NOMO-1 (cell line): ENCODE results near the gene TMEM253.

Source experiments
- DNase-seq, 2 experiments: peaks; one replicate each; lab custom pipeline; 2025; ENCODE audit not compliant: unreplicated experiment in 2 of 2; lab: John Stamatoyannopoulos, UW

Gene TMEM253

DNA sequence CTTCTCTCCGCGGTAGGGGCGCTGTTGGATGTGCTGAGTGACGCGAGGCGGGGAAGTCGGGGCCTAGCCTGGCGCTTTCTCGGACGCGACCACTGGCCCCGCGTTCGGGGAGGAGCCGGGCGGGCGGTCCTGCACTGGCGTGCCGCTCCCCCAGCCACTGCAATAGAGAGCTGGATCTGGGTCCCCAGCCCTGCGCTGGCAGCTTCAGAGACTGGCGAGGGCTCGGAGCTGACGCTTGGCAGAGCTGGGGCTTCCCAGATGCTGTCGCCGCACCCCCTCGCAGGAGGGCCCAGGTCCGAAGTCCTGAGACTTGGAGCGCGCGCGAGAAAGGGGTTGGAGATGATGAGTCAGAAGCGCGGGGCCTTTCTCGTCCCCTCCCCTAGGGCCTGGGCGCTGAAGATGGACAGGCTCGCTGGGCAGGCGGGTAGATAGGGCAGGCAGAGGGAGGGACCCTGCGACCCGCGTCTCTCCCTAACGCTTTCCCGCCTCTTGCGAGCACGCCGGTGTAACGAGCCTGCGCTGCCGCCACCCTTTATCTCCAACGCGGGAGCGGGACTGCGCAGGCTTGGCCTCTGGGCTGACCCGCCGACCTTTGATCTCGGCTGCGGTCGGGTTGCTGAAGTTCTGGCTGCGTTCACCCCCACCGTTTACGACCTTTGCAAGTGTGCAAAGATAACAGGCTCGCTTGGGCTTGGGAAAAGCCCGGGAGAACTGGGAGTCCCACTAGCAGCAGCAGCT, 3.0 kb downstream of the TMEM253 start:
- peak; percentile 95 to 96 for DNase-seq

DNA sequence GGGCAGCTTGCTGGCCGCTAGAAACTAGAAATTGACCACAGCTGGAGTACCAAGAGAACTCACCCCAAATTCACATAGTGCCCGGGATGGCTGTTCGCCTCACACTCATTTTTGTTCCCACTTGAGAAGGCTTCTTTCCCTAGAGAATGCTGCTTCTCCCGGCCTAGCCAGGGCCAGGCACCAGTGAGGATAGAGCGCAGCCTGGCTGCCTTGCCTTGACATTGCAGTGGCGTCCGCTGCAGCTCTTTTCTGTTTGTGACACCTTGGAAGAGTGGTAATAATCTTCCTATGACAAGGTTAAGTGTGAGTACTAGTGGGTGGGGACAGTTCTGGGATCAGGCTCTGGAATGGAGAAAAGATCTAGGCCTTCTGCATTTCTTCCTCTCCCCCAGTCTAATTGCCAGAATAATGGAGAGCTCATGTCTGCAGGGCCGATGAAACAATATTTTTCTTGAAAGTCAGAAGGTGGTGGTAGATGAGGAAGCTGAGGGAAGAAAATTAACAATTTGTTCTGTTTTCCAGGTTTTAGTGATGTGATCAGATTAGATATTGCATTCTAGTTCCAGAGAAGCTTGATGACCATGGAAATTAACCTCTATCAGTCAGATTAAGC, 3.7 kb downstream of the TMEM253 start:
- peak; percentile 48 to 61 for DNase-seq

- no peak for DNase-seq
These were observed 4.2 kb downstream of the TMEM253 start for GRCh38 chr14:21105095-21105494.

GRCh38 chr14:21106176-21106497, 5.3 kb downstream of the TMEM253 start:
- DNase-seq: peak; percentile 39 to 63

DNA sequence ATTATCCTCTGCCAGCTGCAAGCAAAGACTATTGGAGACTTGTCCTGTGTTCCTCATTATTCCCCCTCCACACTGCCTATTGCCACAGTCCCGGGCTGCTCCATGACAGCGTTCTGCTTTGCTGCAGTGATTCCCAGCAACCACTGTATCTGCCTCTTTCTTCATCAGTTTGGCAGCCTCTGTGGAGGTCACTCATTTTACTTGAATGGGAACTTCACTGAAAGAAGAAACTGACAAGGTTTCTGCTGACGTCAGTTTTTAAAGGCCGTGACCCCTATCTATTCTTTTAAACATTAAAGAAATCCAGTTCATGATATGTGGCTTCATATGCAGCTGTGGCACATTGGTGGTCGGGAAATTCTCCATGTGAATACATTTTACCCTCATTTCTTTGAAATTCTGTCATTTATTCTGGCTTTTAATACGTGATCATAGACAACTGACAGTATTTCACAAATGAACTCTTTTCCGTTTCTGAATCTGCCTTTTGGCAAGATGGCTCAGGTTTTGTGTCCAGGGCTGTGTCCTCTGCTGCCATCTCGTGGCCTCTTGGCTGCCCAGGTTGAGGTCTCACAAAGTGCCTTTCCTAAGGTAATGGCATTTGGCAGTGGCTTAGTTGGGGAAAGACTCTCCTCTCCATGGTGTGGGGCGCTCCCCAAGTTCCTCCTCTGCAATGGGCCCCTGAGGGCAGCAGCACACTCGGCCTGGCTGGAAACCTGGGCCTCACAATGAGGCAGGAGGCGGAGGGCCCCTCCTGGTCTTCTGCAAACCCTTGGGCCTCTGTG, 5.8 kb downstream of the TMEM253 start:
- peak; percentile 79 to 82 for DNase-seq

GRCh38 chr14:21107283-21107800, 6.5 kb downstream of the TMEM253 start:
- peak; percentile 24 to 45 for DNase-seq

- DNase-seq: peak; percentile 40 to 83
These were observed 7.9 kb downstream of the TMEM253 start for GRCh38 chr14:21108791-21109190.

- no peak for DNase-seq
These were observed 8.7 kb downstream of the TMEM253 start for GRCh38 chr14:21109377-21110138.

- DNase-seq: no peak
These were observed 11.4 kb downstream of the TMEM253 start for GRCh38 chr14:21112255-21112654.

DNA sequence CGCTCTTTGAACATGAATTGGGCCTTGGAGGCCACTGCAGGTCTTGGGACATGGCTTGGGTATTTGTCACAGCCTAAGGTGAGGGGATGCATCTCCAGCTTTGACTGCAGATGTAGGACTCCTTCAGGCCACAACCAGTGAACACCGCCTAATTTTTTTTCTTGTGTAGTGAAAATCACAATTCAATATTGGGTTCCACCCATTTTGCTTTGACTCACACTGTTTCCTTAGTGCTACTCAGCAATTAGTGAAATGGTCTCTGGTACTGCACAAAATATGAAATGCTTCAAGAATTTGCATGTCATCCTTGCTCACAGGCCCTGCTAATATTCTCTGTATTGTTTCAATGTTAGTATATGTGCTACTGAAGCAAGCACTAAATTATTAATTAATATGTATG, 12.5 kb downstream of the TMEM253 start:
- no peak for DNase-seq

DNA sequence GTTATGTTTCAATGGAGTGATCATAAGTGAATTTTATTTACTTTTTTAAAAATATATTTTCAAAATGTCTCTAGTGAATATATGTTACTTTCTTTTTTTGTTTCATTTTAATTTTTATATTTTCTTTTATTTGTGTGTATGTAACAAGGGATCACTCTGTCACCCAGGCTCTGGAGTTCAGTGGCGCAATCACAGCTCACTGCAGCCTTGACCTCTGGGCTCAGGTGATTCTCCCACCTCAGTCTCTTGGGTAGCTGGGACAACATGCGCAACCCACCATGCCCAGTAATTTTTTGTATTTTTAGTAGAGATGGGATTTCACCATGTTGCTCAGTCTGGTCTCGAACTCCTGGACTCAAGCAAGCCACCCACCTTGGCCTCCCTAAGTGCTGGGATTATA, 18.1 kb downstream of the TMEM253 start:
- no peak for DNase-seq

DNA sequence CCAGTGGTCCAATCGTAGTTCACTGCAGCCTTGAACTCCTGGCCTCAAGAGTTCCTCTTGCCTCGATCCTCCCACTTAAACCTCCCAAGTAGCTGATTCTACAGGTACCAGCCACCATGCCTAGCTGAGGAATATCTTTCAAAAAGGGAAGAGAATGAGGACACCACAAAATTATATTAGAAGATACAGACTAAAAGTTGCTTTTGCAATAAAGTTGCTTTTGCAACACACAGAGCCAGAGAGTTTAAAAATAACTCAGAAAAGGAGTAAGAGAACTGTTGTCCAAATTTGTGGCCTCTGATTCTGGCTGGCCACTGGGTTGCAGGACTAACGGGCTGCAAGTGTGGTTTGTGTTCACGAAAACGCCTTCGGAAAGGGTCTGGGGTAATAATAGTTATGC, 19.8 kb downstream of the TMEM253 start:
- peak; percentile 56 to 76 for DNase-seq

- no peak for DNase-seq
These were observed 20.3 kb downstream of the TMEM253 start for GRCh38 chr14:21121122-21121521.

DNA sequence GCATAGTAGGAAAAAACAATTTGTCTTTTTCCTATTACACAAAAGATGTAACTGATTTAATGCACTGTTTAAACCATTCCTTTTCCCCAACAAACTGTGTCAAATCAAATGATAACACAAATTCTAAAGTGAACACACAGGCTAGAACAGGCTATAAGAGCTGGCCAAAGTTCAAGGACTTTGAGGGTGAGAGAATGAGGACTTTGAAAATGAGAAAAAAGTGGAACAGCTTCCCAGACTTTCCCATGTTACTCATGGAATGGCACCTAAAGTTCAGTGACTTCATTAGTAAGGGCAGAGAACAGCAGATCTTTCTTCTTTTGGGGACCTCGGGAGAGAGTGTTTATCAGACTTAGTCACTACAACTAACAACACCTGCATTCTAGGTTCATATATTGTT, 22.6 kb downstream of the TMEM253 start:
- DNase-seq: no peak

DNA sequence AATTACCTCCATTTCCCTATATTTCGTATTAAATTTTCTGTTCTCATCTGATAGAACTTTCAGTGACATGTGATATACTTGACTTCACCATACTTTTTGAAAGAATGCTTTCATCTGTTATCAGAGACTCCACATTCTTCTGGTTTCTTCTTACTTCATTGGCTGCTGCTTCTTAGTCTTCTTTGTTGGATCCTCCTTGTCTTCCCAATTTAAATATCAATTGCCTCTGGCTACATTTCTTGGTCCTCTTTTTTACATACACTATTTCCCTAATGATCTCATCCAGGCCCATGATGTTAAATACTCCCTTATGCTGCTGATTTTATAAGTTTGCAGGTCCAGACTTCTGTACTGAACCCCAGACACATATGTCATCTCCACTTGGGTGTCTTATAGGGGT, 33.0 kb downstream of the TMEM253 start:
- DNase-seq: no peak

DNA sequence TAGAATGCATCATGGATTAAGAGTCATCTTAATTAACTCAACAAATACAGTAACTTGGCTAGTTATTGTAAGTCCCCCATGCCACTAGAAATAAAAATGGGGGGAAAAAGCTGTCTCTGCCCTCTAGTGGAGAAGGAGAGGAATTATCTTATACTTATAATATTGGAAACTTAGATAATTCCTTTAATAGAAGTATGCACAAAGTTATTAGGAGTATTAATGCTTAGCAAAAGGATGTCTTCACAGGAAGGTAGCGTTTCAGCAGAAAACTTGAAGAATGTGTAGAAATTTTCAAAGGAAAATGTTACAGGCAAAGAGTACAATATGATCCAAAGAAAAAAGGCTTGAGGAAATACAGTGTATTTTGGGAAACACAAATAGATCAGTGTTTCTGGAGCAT, 35.2 kb downstream of the TMEM253 start:
- peak in 1 of 2 experiments; percentile 39 for DNase-seq

DNA sequence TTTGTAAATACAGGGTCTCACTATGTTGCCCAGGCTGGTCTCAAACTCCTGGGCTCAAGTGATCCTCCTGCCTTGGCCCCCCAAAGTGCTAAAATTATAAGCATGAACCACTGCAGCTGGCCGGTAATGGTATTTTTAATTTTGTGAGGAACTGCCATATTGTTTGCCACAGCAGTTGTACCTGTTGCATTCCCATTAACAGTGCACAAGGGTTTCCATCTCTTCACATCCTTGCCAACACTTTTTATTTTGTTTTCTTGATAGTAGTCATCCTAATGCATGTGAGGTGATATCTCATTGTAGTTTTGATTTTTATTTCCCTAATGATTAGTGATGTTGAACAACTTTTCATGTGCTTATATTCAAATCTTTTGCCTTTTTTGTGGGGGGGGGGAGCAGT, 41.5 kb downstream of the TMEM253 start:
- DNase-seq: no peak

DNA sequence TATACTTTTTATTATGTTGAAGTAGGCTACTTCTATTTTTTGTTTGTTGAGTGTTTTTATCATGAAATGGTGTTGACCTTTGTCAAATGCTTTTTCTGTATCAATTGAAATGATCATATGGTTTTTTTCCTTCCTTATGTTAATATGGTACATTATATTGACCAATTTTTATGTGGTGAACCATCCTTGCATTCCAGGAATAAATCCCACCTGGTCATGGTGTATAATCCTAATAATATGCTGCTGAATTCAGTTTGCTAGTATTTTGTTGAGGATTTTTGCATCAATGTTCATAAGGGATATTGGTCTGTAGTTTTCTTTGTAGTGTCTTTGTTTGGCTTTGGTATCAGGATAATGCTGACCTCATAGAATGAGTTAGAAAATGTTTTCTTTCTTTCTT, 44.6 kb downstream of the TMEM253 start:
- no peak for DNase-seq

- no peak for DNase-seq
These were observed 48.9 kb downstream of the TMEM253 start for GRCh38 chr14:21149641-21150367.
